ENCODE data around the gene MACO1. TPM values are rescaled to one million over a fixed set of nuclear protein-coding genes. Genes with fewer than 3 reads are reported as not detected.

The MACO1 gene
- total RNA-seq (2021; fragmentation: NEBNext Ultra II Directional; extraction: Animal tissue kit (Norgen Biotek cat#: 25700)) = 15.1 and 15.8 TPM in 2 replicates
- 2.4 and 3.5 TPM in 2 replicates for polyA plus RNA-seq (2011; rRNA removed)
- polyA plus RNA-seq (2011; cell fraction: cytosol; rRNA removed) = 4.5 TPM
- 4.2 TPM for polyA plus RNA-seq (2011; cell fraction: nucleus; rRNA removed)
- polyA plus RNA-seq (2012, experiment 1 of 2) = 7.5 to 12.5 TPM (median 8.7 TPM) in 4 replicates
- 2.1 TPM for polyA plus RNA-seq (2012, experiment 2 of 2)
- 30.4 TPM for polyA plus RNA-seq (2013, experiment 1 of 2)
- 34.2 TPM for polyA plus RNA-seq (2013, experiment 2 of 2)
- 4.8 and 6.1 TPM in 2 replicates for polyA minus RNA-seq (2011; rRNA and poly(A)+ RNA removed)
- 4.8 TPM for polyA minus RNA-seq (2011; cell fraction: cytosol; rRNA and poly(A)+ RNA removed)
- polyA minus RNA-seq (2011; cell fraction: nucleus; rRNA and poly(A)+ RNA removed) = 6.7 TPM
- long read RNA-seq, experiment 1, partial matches to known transcripts = 10 of 14 reads
- long read RNA-seq, experiment 1, other reads (novel, unspliced or antisense) = 3 of 14 reads
- long read RNA-seq, experiment 2, partial matches to known transcripts = 1 of 5 reads
- long read RNA-seq, experiment 2, other reads (novel, unspliced or antisense) = 3 of 5 reads

GRCh38 chr1:25430073-25430966 lies at the start of gene MACO1:
TSS of gene MACO1 (plus strand) at chr1:25430897. CDS start at chr1:25431099, 202 bp downstream.
- Histone ChIP-seq H4K20me1 (replicated peaks in 1 of 2; ENCODE audit: control insufficient read depth in 1 of 2, insufficient read depth in 2 of 2, low read length in 2 of 2) (peaks cover 0 to 1% of the 10 kb centered on the region in 2 experiments), H2BK5ac (ENCODE audit: low read depth, low read length) (peak within 1 kb of the TSS; percentile 47; the same call in 1 of the 2 replicates), H3K56ac (replicated peaks; ENCODE audit: insufficient read length, low read depth, low read length) (peak within 1 kb of the TSS; percentile 78), H2BK120ac (replicated peaks; ENCODE audit: low read depth, low read length) (no peak within 1 kb of the TSS), H3K9ac (replicated peaks in 1 of 4; ENCODE audit: extremely low read depth in 1 of 4, low read depth in 3 of 4, low read length in 3 of 4) (peak within 1 kb of the TSS; percentile 54 to 87 (median 64)), H3K27me3 (replicated peaks in 1 of 4; ENCODE audit: control insufficient read depth in 3 of 4, extremely low read depth in 1 of 4, insufficient read depth in 3 of 4, low read length in 3 of 4) (no peaks in the 10 kb centered on the region; a peak in 2 of 7 replicates), H3K4ac (replicated peaks; ENCODE audit: insufficient read length, low read depth, low read length) (no peak within 1 kb of the TSS), H3K23ac (ENCODE audit: insufficient read length) (no peak within 1 kb of the TSS), H2AK5ac (ENCODE audit: low read depth, low read length) (no peak within 1 kb of the TSS), H4K5ac (ENCODE audit: insufficient read length, low read depth, low read length) (peak within 1 kb of the TSS; percentile 26), H3K14ac (ENCODE audit: insufficient read length) (no peak within 1 kb of the TSS), H3K4me1 (replicated peaks in 1 of 4; ENCODE audit: control insufficient read depth in 3 of 4, insufficient read depth in 4 of 4, low read length in 3 of 4) (0 out of 7 replicates have a peak, but pooled peaks cover 0 to 3% (median 0%) of the 10 kb centered on the region in 4 experiments), H3K27ac (ENCODE audit: low read depth, low read length) (peak within 1 kb of the TSS; percentile 54; the same call in 1 of the 2 replicates), H3K79me2 (ENCODE audit: control insufficient read depth in 1 of 2, insufficient read depth in 2 of 2, low read length in 2 of 2) (peaks cover 0 to 33% of the 10 kb centered on the region in 2 experiments; a peak in 3 of 4 replicates), H4K91ac (replicated peaks; ENCODE audit: insufficient read length, low read length) (no peak within 1 kb of the TSS), H4K8ac (ENCODE audit: extremely low read depth, insufficient read depth, low read length) (peak within 1 kb of the TSS; percentile 57), H2BK20ac (ENCODE audit: low read length) (no peak within 1 kb of the TSS), H2AFZ (ENCODE audit: low read length) (peak within 1 kb of the TSS; percentile 93), H2BK15ac (ENCODE audit: low read length) (no peak within 1 kb of the TSS), H3K4me2 (ENCODE audit: insufficient read depth in 1 of 2, low read depth in 2 of 2, low read length in 2 of 2) (peak within 1 kb of the TSS; percentile 63 to 83), H3K18ac (ENCODE audit: extremely low read depth, low read length) (no peak within 1 kb of the TSS), H3K4me3 (ENCODE audit: extremely low read depth in 1 of 4, insufficient read depth in 2 of 4, low read depth in 3 of 4, low read length in 4 of 4) (peak within 1 kb of the TSS; percentile 75 to 96 (median 92)), H3K79me1 (ENCODE audit: low read depth, low read length) (no peaks in the 10 kb centered on the region), H3K36me3 (ENCODE audit: control insufficient read depth in 2 of 4, insufficient read depth in 4 of 4, low read length in 3 of 4) (no peaks in the 10 kb centered on the region), H3K9me3 (ENCODE audit: insufficient read depth in 2 of 2, low read depth in 1 of 2, low read length in 1 of 2) (no peaks in the 10 kb centered on the region), H2BK12ac (ENCODE audit: low read depth, low read length) (no peak within 1 kb of the TSS), H3K23me2 (ENCODE audit: low read depth, low read length) (peaks cover 3% of the 10 kb centered on the region; the same call in 1 of the 2 replicates)
- FAIRE-seq = no peak
- ChIA-PET CTCF (ENCODE audit: partially characterized antibody) (no interaction called here), POLR2A (ENCODE audit: partially characterized antibody) (interaction anchor here (0.6 to 2.7 kb wide), 6 partner anchors 20 to 390 kb away, joined by 3 to 7 read pairs (median 4); partner anchors contain the start of genes MTFR1L and SYF2)
- WGBS, 2 experiments (ENCODE audit: extremely low coverage in 1 of 2, insufficient coverage in 1 of 2, insufficient read length in 1 of 2, insufficient replicate concordance in 2 of 2, low coverage in 1 of 2, low lambda C conversion rate in 2 of 2, missing lambda C conversion rate in 1 of 2) = 2% methylated on average over 71 of the region's 87 CpGs; no CpG with 5 or more reads in 1 of the 2 experiments
- peak; percentile 74 to 99 for DNase-seq (ENCODE audit: low read depth in 1 of 2, low spot score in 2 of 2)
- no peak for TF ChIP-seq SRF (IDR thresholded peaks at IDR 0.05; ENCODE audit: low read depth, low read length)
- peak; percentile 57 to 92; a peak in 2 of 4 replicates for TF ChIP-seq SIN3A (conservative IDR thresholded peaks at IDR 0.05 in 1 of 2, IDR thresholded peaks at IDR 0.05 in 1 of 2; ENCODE audit: low read depth in 1 of 2, low read length in 2 of 2)
- TF ChIP-seq TEAD4 (IDR thresholded peaks at IDR 0.05; ENCODE audit: low read depth, low read length) = no peak
- TF ChIP-seq TCF12 (IDR thresholded peaks at IDR 0.05; ENCODE audit: low read depth, low read length) = no peak
- TF ChIP-seq CHD2 (IDR thresholded peaks at IDR 0.05; ENCODE audit: low read length) = peak; percentile 91
- no peak for TF ChIP-seq SIX5 (IDR thresholded peaks at IDR 0.05; ENCODE audit: low read depth, low read length)
- peak; percentile 75 for TF ChIP-seq TAF1 (IDR thresholded peaks at IDR 0.05; ENCODE audit: low read depth, low read length)
- TF ChIP-seq HDAC2 (IDR thresholded peaks at IDR 0.05; ENCODE audit: borderline replicate concordance in 1 of 2, low read depth in 2 of 2, low read length in 2 of 2) = peak in 1 of 2 experiments; percentile 62; a peak in 1 of 4 replicates
